Measurements from ENCODE around the gene EEF1AKMT4. TPM values are rescaled to one million over a fixed set of nuclear protein-coding genes. Genes with fewer than 3 reads are reported as not detected.
A peak's percentile ranks its signal among the peaks of the same experiment; 100 is the strongest.

EEF1AKMT4 gene
- total RNA-seq, 2 donors from 2014 or later = 4.1 to 11.7 TPM

DNA sequence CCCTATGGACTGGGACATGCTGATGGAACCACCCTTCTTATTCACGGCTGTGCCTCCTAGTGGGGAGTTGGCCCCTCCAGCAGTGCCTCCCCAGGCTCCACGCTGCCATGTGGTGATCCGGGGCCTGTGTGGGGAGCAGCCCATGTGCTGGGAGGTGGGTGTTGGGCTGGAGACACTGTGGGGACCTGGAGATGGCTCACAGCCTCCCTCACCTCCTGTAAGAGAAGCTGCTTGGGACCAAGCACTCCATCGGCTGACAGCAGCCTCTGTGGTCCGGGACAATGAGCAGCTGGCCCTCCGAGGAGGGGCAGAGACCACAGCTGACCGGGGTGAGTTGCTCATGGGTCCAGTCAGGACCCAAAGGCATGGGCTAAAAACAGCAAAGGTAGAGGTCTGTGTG lies 9.8 kb upstream of the EEF1AKMT4 start:
- no peaks in the 10 kb centered on the region for H3K36me3 ChIP-seq
- no peak for DNase-seq
- H3K9me3 ChIP-seq = no peaks in the 10 kb centered on the region
- TF ChIP-seq, protein P1, sequence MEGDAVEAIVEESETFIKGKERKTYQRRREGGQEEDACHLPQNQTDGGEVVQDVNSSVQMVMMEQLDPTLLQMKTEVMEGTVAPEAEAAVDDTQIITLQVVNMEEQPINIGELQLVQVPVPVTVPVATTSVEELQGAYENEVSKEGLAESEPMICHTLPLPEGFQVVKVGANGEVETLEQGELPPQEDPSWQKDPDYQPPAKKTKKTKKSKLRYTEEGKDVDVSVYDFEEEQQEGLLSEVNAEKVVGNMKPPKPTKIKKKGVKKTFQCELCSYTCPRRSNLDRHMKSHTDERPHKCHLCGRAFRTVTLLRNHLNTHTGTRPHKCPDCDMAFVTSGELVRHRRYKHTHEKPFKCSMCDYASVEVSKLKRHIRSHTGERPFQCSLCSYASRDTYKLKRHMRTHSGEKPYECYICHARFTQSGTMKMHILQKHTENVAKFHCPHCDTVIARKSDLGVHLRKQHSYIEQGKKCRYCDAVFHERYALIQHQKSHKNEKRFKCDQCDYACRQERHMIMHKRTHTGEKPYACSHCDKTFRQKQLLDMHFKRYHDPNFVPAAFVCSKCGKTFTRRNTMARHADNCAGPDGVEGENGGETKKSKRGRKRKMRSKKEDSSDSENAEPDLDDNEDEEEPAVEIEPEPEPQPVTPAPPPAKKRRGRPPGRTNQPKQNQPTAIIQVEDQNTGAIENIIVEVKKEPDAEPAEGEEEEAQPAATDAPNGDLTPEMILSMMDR (IDR thresholded peaks at IDR 0.05) = no peak
- no peaks in the 10 kb centered on the region for H3K4me1 ChIP-seq
- intact Hi-C loops (cut with DNase I) = loop anchor here (5.0 kb wide), 2 partner anchors 97 to 342 kb away; no protein-coding TSS in a partner anchor
- no peak overlapping the region for H3K4me3 ChIP-seq
- H3K9ac ChIP-seq (ENCODE audit: low read depth in 2 of 2, low read length in 2 of 2) = no peak overlapping the region
- no peaks in the 10 kb centered on the region for H3K27me3 ChIP-seq
- H3K27ac ChIP-seq = no peak overlapping the region

DNA sequence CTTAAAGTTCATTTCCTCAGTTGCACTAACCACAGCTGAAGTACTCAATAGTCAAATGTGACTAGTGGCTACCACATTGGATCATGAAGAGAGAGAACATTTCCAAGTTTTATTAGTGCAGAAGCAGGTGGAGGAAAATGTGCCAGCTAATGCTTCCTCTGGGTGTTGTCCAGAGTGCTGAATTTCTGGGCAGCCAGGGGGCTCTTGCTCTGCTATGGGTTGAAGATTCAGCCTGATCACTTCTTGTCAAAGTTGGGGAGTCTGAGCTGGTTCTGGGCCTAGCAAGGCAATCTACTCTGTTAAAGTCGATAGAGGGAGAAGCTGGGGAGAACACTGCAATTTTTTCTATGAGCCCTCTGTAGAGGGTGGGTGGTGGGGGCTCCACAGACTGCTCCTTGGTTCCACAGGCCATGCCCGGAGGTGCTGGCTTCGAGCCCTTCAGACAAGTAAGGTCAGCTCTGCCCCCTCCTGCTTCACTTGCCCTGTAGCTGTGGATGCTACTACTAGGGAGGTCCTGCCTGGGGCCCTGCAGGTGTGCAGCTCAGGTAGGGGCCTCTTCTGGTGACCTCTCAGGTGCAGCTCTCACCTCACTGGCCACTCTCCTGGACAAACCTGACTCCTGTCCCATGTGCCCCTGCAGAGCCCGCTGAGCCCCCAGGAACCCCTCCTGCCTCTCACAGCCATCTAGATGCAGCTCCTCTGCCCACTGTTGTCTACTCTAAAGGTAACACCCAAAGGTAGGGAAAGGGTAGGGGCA lies 8.9 kb upstream of the EEF1AKMT4 start:
- intact Hi-C loops (cut with DNase I) = loop anchor here (5.0 kb wide), 2 partner anchors 98 to 343 kb away; no protein-coding TSS in a partner anchor
- TF ChIP-seq, protein P1 (IDR thresholded peaks at IDR 0.05) = no peak
- Histone ChIP-seq H3K9me3 (no peaks in the 10 kb centered on the region), H3K4me1 (no peaks in the 10 kb centered on the region), H3K9ac (ENCODE audit: low read depth in 2 of 2, low read length in 2 of 2) (no peak overlapping the region), H3K36me3 (no peaks in the 10 kb centered on the region), H3K27ac (no peak overlapping the region), H3K27me3 (no peaks in the 10 kb centered on the region), H3K4me3 (peak overlapping the region; percentile 32)
- no peak for DNase-seq

DNA sequence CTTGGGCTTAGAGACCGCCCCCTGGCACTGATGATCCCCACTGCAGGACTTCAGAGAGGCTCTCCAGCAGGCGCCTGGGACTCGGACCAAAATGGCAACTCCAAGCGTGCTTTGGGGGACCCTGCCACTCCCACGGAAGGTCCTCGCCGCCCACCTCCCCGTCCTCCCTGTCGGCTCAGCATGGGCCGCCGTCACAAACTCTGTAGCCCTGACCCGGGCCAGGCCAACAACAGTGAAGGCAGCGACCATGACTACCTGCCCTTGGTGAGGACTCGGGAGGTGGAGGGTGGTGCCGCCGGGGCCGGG lies 8.4 kb upstream of the EEF1AKMT4 start:
- Histone ChIP-seq H3K9ac (ENCODE audit: low read depth in 2 of 2, low read length in 2 of 2) (peak overlapping the region in 1 of 2 donors; percentile 14), H3K27me3 (no peaks in the 10 kb centered on the region), H3K4me1 (no peaks in the 10 kb centered on the region), H3K9me3 (no peaks in the 10 kb centered on the region), H3K4me3 (peak overlapping the region; percentile 32), H3K27ac (no peak overlapping the region), H3K36me3 (no peaks in the 10 kb centered on the region)
- DNase-seq = no peak
- TF ChIP-seq, protein P1 (IDR thresholded peaks at IDR 0.05) = no peak
- intact Hi-C loops (cut with DNase I) = loop anchor here (5.0 kb wide), 2 partner anchors 99 to 344 kb away; no protein-coding TSS in a partner anchor

DNA sequence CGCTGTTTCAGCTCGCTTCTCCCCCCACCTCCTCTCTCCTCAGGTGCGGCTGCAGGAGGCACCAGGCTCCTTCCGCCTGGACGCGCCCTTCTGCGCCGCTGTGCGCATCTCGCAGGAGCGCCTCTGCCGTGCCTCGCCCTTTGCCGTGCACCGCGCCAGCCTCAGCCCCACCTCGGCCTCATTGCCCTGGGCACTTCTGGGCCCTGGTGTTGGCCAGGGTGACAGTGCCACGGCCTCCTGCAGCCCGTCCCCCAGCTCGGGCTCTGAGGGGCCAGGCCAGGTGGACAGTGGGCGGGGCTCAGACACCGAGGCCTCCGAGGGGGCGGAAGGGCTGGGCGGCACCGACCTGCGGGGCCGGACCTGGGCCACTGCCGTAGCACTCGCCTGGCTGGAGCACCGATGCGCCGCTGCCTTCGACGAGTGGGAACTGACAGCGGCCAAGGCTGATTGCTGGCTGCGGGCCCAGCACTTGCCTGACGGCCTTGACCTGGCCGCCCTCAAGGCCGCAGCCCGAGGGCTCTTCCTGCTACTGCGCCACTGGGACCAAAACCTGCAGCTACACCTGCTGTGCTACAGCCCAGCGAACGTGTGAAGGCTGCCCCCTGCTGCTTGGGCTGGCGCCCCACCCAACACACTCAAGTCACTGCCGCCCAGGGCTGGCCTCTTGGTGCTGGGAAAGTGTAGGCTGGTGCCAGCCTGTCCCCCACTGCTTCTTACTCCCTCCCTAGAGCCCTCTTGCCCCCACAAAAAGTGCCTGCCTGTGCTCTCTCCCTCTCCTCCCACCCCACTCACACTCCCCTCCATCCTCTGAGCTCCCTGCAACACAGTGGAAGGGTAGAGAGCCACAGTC lies 7.8 kb upstream of the EEF1AKMT4 start:
- intact Hi-C loops (cut with DNase I) = loop anchor here (5.0 kb wide), 2 partner anchors 99 to 344 kb away; no protein-coding TSS in a partner anchor
- no peaks in the 10 kb centered on the region for H3K27me3 ChIP-seq
- H3K9me3 ChIP-seq = no peaks in the 10 kb centered on the region
- DNase-seq = peak; percentile 78
- no peaks in the 10 kb centered on the region for H3K4me1 ChIP-seq
- H3K27ac ChIP-seq = peak overlapping the region; percentile 3
- TF ChIP-seq, protein P1 (IDR thresholded peaks at IDR 0.05) = peak; percentile 61
- peak overlapping the region in 1 of 2 donors; percentile 14 for H3K9ac ChIP-seq (ENCODE audit: low read depth in 2 of 2, low read length in 2 of 2)
- no peaks in the 10 kb centered on the region for H3K36me3 ChIP-seq
- peak overlapping the region; percentile 32 for H3K4me3 ChIP-seq

DNA sequence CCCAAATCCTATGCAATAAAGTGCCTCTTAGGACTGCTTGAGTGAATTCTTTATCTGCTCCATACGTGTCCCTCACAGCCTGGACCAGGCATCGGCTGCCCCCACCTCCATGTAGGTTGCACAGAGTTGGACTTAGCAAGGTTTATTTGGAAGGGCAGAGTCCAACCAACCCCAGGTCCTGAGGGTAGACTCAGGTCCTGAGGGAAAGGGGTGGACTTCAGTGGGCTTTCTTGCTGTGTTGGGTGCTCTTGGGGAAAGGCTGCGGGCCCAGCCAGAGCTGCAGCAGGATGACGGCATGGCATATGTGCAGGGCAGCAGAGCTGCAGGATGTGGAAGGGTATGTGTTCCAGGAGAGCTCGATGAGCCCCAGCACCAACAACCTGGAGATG lies 7.2 kb upstream of the EEF1AKMT4 start:
- H3K9ac ChIP-seq (ENCODE audit: low read depth in 2 of 2, low read length in 2 of 2) = no peak overlapping the region
- no peak overlapping the region for H3K27ac ChIP-seq
- H3K4me3 ChIP-seq = no peak overlapping the region
- intact Hi-C loops (cut with DNase I) = loop anchor here (5.0 kb wide), 2 partner anchors 100 to 345 kb away; no protein-coding TSS in a partner anchor
- no peak for DNase-seq
- TF ChIP-seq, protein P1 (IDR thresholded peaks at IDR 0.05) = no peak
- no peaks in the 10 kb centered on the region for H3K4me1 ChIP-seq
- H3K36me3 ChIP-seq = no peaks in the 10 kb centered on the region
- no peaks in the 10 kb centered on the region for H3K27me3 ChIP-seq
- H3K9me3 ChIP-seq = no peaks in the 10 kb centered on the region
